HepG2 (cell line): ENCODE results near the gene UBR7. TPM values are rescaled to one million over a fixed set of nuclear protein-coding genes. Genes with fewer than 3 reads are reported as not detected.

Experiments used
- ATAC-seq: fragments of 200-7000 bp; cut with Tn5 transposase; 3 replicates; pipeline ENCODE4 v1.9.1; 2020; ENCODE audit warnings: mild to moderate bottlenecking, moderate library complexity
- BruUV-seq: library from RNA; stranded (reverse); fragments of 400-500 nt; replicated peaks from 2 replicates; lab custom pipeline; 2021; lab: Mats Ljungman, UMichigan
- CTCF ChIA-PET: fragments of 300-600 bp; formaldehyde crosslinking; extraction: SDS; loops from one replicate; lab custom pipeline; 2021; ENCODE audit warnings: low total read pairs, inconsistent platforms, low intra/inter-chr PET ratio; lab: Yijun Ruan, JAX
- POLR2A ChIA-PET: fragments of 350-600 bp; sonication (Branson Sonifier 250); formaldehyde crosslinking; loops from one replicate; lab custom pipeline; 2020; ENCODE audit warnings: antibody characterized with exemption, inconsistent platforms; lab: Yijun Ruan, JAX
- DNase-seq: peaks from one replicate; pipeline ENCODE4 v3.0.0-alpha.2; 2015; ENCODE audit warnings: low spot score
- FAIRE-seq: peaks from 3 replicates; lab custom pipeline; 2011; peaks lifted over from hg19 to GRCh38; lab: Jason Lieb, UNC
- H2AFZ ChIP-seq: one replicate; pipeline ENCODE4 v1.6.1; 2011; ENCODE audit warnings: low read length, inconsistent platforms
- H3K27ac ChIP-seq: fragments of 300-600 bp; 3 replicates; pipeline ENCODE4 v1.8.0; 2011; ENCODE audit warnings: mixed run types, mild to moderate bottlenecking, mixed read lengths, low read length, inconsistent platforms; ENCODE audit not compliant: insufficient read depth; ENCODE audit errors: extremely low read length
- H3K27me3 ChIP-seq, 2 experiments: fragments of 200-600 bp in 1 of 2; 2 replicates in 1 of 2; 3 replicates in 1 of 2; pipeline versions ENCODE4 v1.6.0 to v1.8.0; 2011; ENCODE audit warnings: low read length in 2 of 2, mild to moderate bottlenecking in 2 of 2, moderate library complexity in 2 of 2, inconsistent platforms in 1 of 2; ENCODE audit not compliant: insufficient read depth in 2 of 2, control insufficient read depth in 1 of 2
- H3K36me3 ChIP-seq, 2 experiments: fragments of 200-600 bp in 1 of 2; replicated peaks in 1 of 2; 2 replicates in 1 of 2; 3 replicates in 1 of 2; pipeline versions ENCODE4 v1.5.1 to v1.8.0; 2011; ENCODE audit warnings: low read length in 2 of 2, inconsistent platforms in 1 of 2; ENCODE audit not compliant: insufficient read depth in 2 of 2, control insufficient read depth in 1 of 2
- H3K4me1 ChIP-seq: 2 replicates; pipeline ENCODE4 v1.5.1; 2012; ENCODE audit warnings: low read length, inconsistent platforms; ENCODE audit not compliant: insufficient read depth
- H3K4me2 ChIP-seq: 2 replicates; pipeline ENCODE4 v1.6.0; 2011; ENCODE audit warnings: low read depth, low read length, inconsistent platforms
- H3K4me3 ChIP-seq, 3 experiments: fragments of 200-600 bp in 1 of 3; sonication (generic), shearing (Covaris generic) in 1 of 3; replicated peaks in 1 of 3; 2 replicates each; pipeline ENCODE4 v1.5.1; 2011 to 2016; ENCODE audit warnings: low read length in 3 of 3, inconsistent platforms in 2 of 3, low read depth in 2 of 3, mild to moderate bottlenecking in 2 of 3, control low read depth in 1 of 3, mixed read lengths in 1 of 3; ENCODE audit not compliant: insufficient read depth in 1 of 3
- H3K79me2 ChIP-seq: one replicate; pipeline ENCODE4 v1.6.1; 2011; ENCODE audit warnings: low read length, inconsistent platforms; ENCODE audit not compliant: insufficient read depth
- H3K9ac ChIP-seq: 2 replicates; pipeline ENCODE4 v1.6.0; 2011; ENCODE audit warnings: mild to moderate bottlenecking, low read depth, low read length, inconsistent platforms; ENCODE audit not compliant: insufficient read depth
- H3K9me3 ChIP-seq: 2 replicates; pipeline ENCODE4 v1.5.1; 2012; ENCODE audit warnings: mild to moderate bottlenecking, low read length
- H4K20me1 ChIP-seq: 2 replicates; pipeline ENCODE4 v1.6.0; 2011; ENCODE audit warnings: inconsistent platforms, mild to moderate bottlenecking, low read length, moderate library complexity; ENCODE audit not compliant: insufficient read depth
- ZNF3 ChIP-seq: IDR thresholded peaks from 2 replicates; pipeline ENCODE4 v1.7.0; 2017; ENCODE audit warnings: inconsistent platforms
- WGBS: methylation state at CpG from one replicate; pipeline ENCODE4 v1.1.6; 2017; ENCODE audit warnings: low lambda C conversion rate; 5-methylcytosine and 5-hydroxymethylcytosine counted together
- in situ Hi-C: cut with HindIII; loops from 2 replicates; pipeline ENCODE4 v1.10.0; 2017; ENCODE audit warnings: low pct_unique_long_range_greater_than_20kb; ENCODE audit not compliant: extremely low pct_ligation_motif_present
- intact Hi-C: fragments of 100-400 bp; cut with micrococcal nuclease; formaldehyde crosslinking; loops from one replicate; pipeline ENCODE4 v1.10.0; 2022; ENCODE audit not compliant: unreplicated experiment
- polyA plus RNA-seq, 8 experiments: library from polyadenylated mRNA; depleted of rRNA in 3 of 8; stranded (reverse) in 7 of 8; unstranded in 1 of 8; fragments of >200 nt; fragmentation: Illumina TruSeq in 4 of 8; extraction: Trizol in 4 of 8; gene quantifications; 2 replicates each; pipeline versions ENCODE4 v1.2.1 to v1.2.3, GENCODE V29; 2011 to 2016; ENCODE audit warnings: low read depth in 4 of 8, missing spikeins in 1 of 8, mixed read lengths in 1 of 8; ENCODE audit not compliant: insufficient read depth in 1 of 8
- total RNA-seq, 5 experiments: library from RNA; depleted of rRNA; stranded (reverse); fragments of >200 nt; fragmentation: Illumina TruSeq; extraction: Trizol; gene quantifications; 2 replicates each; pipeline ENCODE4 v1.2.3, GENCODE V29; 2016; ENCODE audit warnings: low read depth in 1 of 5
- TF ChIP-seq, protein P1 (sequence below): sonication (generic); formaldehyde crosslinking; IDR thresholded peaks from 2 replicates; pipeline ENCODE4 v1.8.0; 2022; ENCODE audit warnings: mild to moderate bottlenecking, missing genetic modification reagents, borderline replicate concordance

The UBR7 gene
- total and polyA plus RNA-seq, 2 of the 13 experiments (the other 11 are each of a cell fraction or from before 2014, with no cell fraction given), result 11.0 to 19.7 TPM

DNA sequence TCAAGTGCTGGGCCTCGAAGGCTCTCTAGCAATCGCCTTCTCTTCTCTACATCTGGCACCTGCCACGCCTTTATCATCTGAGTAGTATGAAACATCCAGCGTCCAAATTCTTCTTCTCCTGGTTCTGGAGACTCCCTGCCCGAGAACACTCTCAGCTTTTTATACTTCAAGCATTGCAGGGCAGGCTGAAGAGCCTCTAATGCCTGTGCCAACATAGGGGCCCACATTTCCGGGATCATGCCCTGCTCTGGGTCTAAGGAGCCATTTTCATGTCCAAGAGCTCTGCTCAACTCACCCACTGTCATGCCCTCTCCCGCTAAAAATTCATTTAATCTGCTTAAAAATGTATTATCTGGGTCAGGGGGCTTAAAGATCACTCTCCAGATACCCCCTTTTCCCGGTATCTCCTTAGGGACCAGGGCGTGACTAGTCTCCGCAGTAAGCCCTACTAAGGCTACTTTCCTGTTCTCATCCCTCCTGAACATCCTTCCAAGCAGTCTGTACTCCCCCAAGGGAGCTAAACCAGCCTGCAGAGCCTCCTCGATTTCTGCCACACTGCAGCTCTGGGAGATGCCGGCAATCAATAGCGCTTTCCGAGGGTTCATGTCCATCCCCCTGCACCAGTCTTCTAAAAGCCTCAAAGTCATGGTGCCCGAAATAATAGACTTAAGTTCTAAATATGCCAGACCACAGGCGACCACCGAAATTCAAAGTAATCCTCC lies 23.3 kb upstream of the UBR7 start:
- POLR2A ChIA-PET, result interaction anchor here (0.8 to 1.9 kb wide), 6 partner anchors 8 to 164 kb away, joined by 3 to 26 read pairs (median 5); partner anchors contain the start of genes GON7 and UBR7
- intact Hi-C loops, result loop anchor here (2.0 kb wide), 1 partner anchor 23 kb away; the partner anchor contains the start of genes GON7 and UBR7
- CTCF ChIA-PET, result interaction anchor here (1.1 kb wide), 1 partner anchor 69 kb away, joined by 5 read pairs; the partner anchor contains the start of gene ITPK1

More for the DNA sequence above, 23.3 kb upstream of the UBR7 start:
- peak overlapping the region; percentile 74 to 99 (median 90) for H3K4me3 ChIP-seq
- BruUV-seq, result TSS peak; percentile 70
- peaks cover 4 to 24% of the 10 kb centered on the region in 2 experiments; a peak in 3 of 5 replicates for H3K36me3 ChIP-seq
- H3K9me3 ChIP-seq, result no peaks in the 10 kb centered on the region
- WGBS, result 36% methylated on average over 16 of the region's 17 CpGs
- H3K79me2 ChIP-seq, result peaks cover 28% of the 10 kb centered on the region
- no peaks in the 10 kb centered on the region; a peak in 1 of 5 replicates for H3K27me3 ChIP-seq
- in situ Hi-C loops, result no loop called here
- H3K9ac ChIP-seq, result peak overlapping the region; percentile 85
- H3K4me1 ChIP-seq, result peaks cover 32% of the 10 kb centered on the region
- peak overlapping the region; percentile 86 for H3K27ac ChIP-seq
- ATAC-seq, result peak; percentile 4
- no peak for TF ChIP-seq ZNF3 (CRISPR knock-in tag)
- TF ChIP-seq, protein P1, sequence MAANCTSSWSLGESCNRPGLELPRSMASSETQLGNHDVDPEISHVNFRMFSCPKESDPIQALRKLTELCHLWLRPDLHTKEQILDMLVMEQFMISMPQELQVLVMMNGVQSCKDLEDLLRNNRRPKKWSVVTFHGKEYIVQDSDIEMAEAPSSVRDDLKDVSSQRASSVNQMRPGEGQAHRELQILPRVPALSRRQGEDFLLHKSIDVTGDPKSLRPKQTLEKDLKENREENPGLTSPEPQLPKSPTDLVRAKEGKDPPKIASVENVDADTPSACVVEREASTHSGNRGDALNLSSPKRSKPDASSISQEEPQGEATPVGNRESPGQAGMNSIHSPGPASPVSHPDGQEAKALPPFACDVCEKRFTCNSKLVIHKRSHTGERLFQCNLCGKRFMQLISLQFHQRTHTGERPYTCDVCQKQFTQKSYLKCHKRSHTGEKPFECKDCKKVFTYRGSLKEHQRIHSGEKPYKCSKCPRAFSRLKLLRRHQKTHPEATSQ (CRISPR knock-in tag), result 0 out of 2 replicates have a peak, but pooled peaks have one; percentile 3
- no peaks in the 10 kb centered on the region for H4K20me1 ChIP-seq
- peak overlapping the region; percentile 81 for H3K4me2 ChIP-seq
- no peak for FAIRE-seq
- H2AFZ ChIP-seq, result no peak overlapping the region
- DNase-seq, result no peak
